ENCODE data around the gene NAB2. TPM values are rescaled to one million over a fixed set of nuclear protein-coding genes. Genes with fewer than 3 reads are reported as not detected.

The NAB2 gene
- total and polyA plus RNA-seq, 2 of the 8 experiments (the other 6 are each of a cell fraction or from before 2014, with no cell fraction given): 20.9 to 23.5 TPM

GRCh38 chr12:57129889-57130288, 41.0 kb downstream of the NAB2 start:
- peaks cover 7 to 54% of the 10 kb centered on the region in 2 experiments; a peak in 3 of 4 replicates for H3K79me2 ChIP-seq (ENCODE audit: control insufficient read depth in 1 of 2, insufficient read depth in 2 of 2, low read length in 2 of 2)
- TF ChIP-seq CBX8 (IDR thresholded peaks at IDR 0.05; ENCODE audit: borderline replicate concordance, low read depth, low read length) (no peak), KDM5A (IDR thresholded peaks at IDR 0.05; ENCODE audit: low read length) (no peak), SP2 (IDR thresholded peaks at IDR 0.05; ENCODE audit: low read length) (no peak), MAFK (IDR thresholded peaks at IDR 0.05; ENCODE audit: low read depth, low read length) (no peak), GTF2F1 (IDR thresholded peaks at IDR 0.05; ENCODE audit: borderline replicate concordance, low read depth, low read length) (no peak), SUZ12 (IDR thresholded peaks at IDR 0.05; ENCODE audit: low read length) (no peak), KDM1A (IDR thresholded peaks at IDR 0.05; ENCODE audit: borderline replicate concordance, low read length) (no peak), NANOG (IDR thresholded peaks at IDR 0.05; ENCODE audit: insufficient read depth, low read depth, low read length, poor library complexity, severe bottlenecking) (no peak), NRF1 (IDR thresholded peaks at IDR 0.05; ENCODE audit: low read depth, low read length) (no peak), JUN (IDR thresholded peaks at IDR 0.05; ENCODE audit: low read depth, low read length) (no peak), RFX5 (IDR thresholded peaks at IDR 0.05; ENCODE audit: borderline replicate concordance, low read depth, low read length) (no peak), RXRA (IDR thresholded peaks at IDR 0.05; ENCODE audit: insufficient read depth, low read depth, low read length) (no peak), EGR1 (IDR thresholded peaks at IDR 0.05; ENCODE audit: borderline replicate concordance, low read depth, low read length) (no peak), BCL11A (IDR thresholded peaks at IDR 0.05; ENCODE audit: low read depth in 2 of 2, low read length in 2 of 2) (no peak), BRCA1 (IDR thresholded peaks at IDR 0.05; ENCODE audit: low read depth, low read length) (no peak)
- H4K5ac ChIP-seq (ENCODE audit: insufficient read length, low read depth, low read length): no peak overlapping the region
- no peak overlapping the region for H2BK20ac ChIP-seq (ENCODE audit: low read length)
- H2AK5ac ChIP-seq (ENCODE audit: low read depth, low read length): no peak overlapping the region
- H3K9ac ChIP-seq (replicated peaks in 1 of 4; ENCODE audit: extremely low read depth in 1 of 4, low read depth in 3 of 4, low read length in 3 of 4): peak overlapping the region in 3 of 4 experiments; percentile 0 to 37 (median 16); a peak in 2 of 7 replicates
- H2BK5ac ChIP-seq (ENCODE audit: low read depth, low read length): 0 out of 2 replicates have a peak overlapping the region, but pooled peaks have one; percentile 95
- peak overlapping the region; percentile 80 to 93 (median 82) for H3K4me3 ChIP-seq (ENCODE audit: extremely low read depth in 1 of 4, insufficient read depth in 2 of 4, low read depth in 3 of 4, low read length in 4 of 4)
- peak overlapping the region; percentile 78 to 86 for H3K4me2 ChIP-seq (ENCODE audit: insufficient read depth in 1 of 2, low read depth in 2 of 2, low read length in 2 of 2)
- H3K27me3 ChIP-seq (replicated peaks in 1 of 4; ENCODE audit: control insufficient read depth in 3 of 4, extremely low read depth in 1 of 4, insufficient read depth in 3 of 4, low read length in 3 of 4): no peaks in the 10 kb centered on the region
- H2BK15ac ChIP-seq (ENCODE audit: low read length): no peak overlapping the region
- peaks cover 13% of the 10 kb centered on the region for H3K79me1 ChIP-seq (ENCODE audit: low read depth, low read length)
- ChIA-PET POLR2A (ENCODE audit: partially characterized antibody) (interaction anchor here (0.6 to 9.3 kb wide), 24 partner anchors 8 to 358 kb away, joined by 3 to 105 read pairs (median 10); partner anchors contain the start of genes LRP1-AS, MARS1, NEMP1 and STAT6), CTCF (ENCODE audit: partially characterized antibody) (interaction anchor here (2.2 to 19.8 kb wide), 4 partner anchors 17 to 60 kb away, joined by 5 to 305 read pairs (median 18); partner anchors contain the start of genes LRP1-AS and STAT6)
- H3K23me2 ChIP-seq (ENCODE audit: low read depth, low read length): peaks cover 6% of the 10 kb centered on the region; the same call in 1 of the 2 replicates
- peaks cover 5 to 14% of the 10 kb centered on the region in 2 experiments for H4K20me1 ChIP-seq (replicated peaks in 1 of 2; ENCODE audit: control insufficient read depth in 1 of 2, insufficient read depth in 2 of 2, low read length in 2 of 2)
- DNase-seq (ENCODE audit: low read depth in 1 of 2, low spot score in 2 of 2) (no peak), FAIRE-seq (no peak)
- H3K14ac ChIP-seq (ENCODE audit: insufficient read length): no peak overlapping the region
- no peak overlapping the region for H3K4ac ChIP-seq (replicated peaks; ENCODE audit: insufficient read length, low read depth, low read length)
- no peak overlapping the region for H4K91ac ChIP-seq (replicated peaks; ENCODE audit: insufficient read length, low read length)
- no peak overlapping the region for H4K8ac ChIP-seq (ENCODE audit: extremely low read depth, insufficient read depth, low read length)
- H3K36me3 ChIP-seq (ENCODE audit: control insufficient read depth in 2 of 4, insufficient read depth in 4 of 4, low read length in 3 of 4): no peaks in the 10 kb centered on the region; a peak in 1 of 8 replicates
- no peaks in the 10 kb centered on the region for H3K9me3 ChIP-seq (ENCODE audit: insufficient read depth in 2 of 2, low read depth in 1 of 2, low read length in 1 of 2)
- peaks cover 24 to 44% (median 30%) of the 10 kb centered on the region in 4 experiments for H3K4me1 ChIP-seq (replicated peaks in 1 of 4; ENCODE audit: control insufficient read depth in 3 of 4, insufficient read depth in 4 of 4, low read length in 3 of 4)
- H3K23ac ChIP-seq (ENCODE audit: insufficient read length): no peak overlapping the region
- no peak overlapping the region for H2AFZ ChIP-seq (ENCODE audit: low read length)
- H3K27ac ChIP-seq (ENCODE audit: low read depth, low read length): 0 out of 2 replicates have a peak overlapping the region, but pooled peaks have one; percentile 71
- no peak overlapping the region for H3K18ac ChIP-seq (ENCODE audit: extremely low read depth, low read length)
- no peak overlapping the region for H2BK120ac ChIP-seq (replicated peaks; ENCODE audit: low read depth, low read length)
- H3K56ac ChIP-seq (replicated peaks; ENCODE audit: insufficient read length, low read depth, low read length): peak overlapping the region; percentile 3
- H2BK12ac ChIP-seq (ENCODE audit: low read depth, low read length): no peak overlapping the region
